GM08714 (cell line): ENCODE data around the gene MT1F.

Experiments used
- H3K4me3 ChIP-seq: fragments of 200-500 bp; sonication (Bioruptor generic); 2 replicates; pipeline ENCODE4 v1.5.1; 2014; ENCODE audit warnings: mild to moderate bottlenecking, low read length, inconsistent platforms
- ZNF274 ChIP-seq: IDR thresholded peaks from 2 replicates; pipeline ENCODE4 v1.6.1; 2012; ENCODE audit warnings: mild to moderate bottlenecking, low read depth, low read length

Gene MT1F

GRCh38 chr16:56701534-56701933, 43.8 kb downstream of the MT1F start:
- TF ChIP-seq ZNF274 = no peak
- no peak overlapping the region for H3K4me3 ChIP-seq

DNA sequence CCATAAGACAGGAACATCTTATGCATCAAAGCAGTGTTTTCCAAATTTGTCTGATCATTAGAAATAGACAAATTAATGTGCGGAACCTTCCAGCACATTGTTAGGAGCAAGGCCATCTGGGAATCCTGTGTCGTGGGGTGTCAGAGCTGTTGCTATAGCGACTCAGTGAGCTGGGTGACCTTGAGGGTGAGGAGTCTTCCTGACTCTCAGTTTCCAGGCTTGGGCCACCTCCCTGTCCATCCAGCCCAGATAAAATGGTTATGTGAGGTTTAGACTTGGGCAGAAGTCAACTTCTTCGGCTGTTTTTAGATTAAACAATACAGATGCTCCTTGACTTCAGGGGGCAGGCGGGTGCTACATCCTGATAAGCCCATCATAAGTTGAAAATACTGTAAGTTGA, 45.1 kb downstream of the MT1F start:
- no peak overlapping the region for H3K4me3 ChIP-seq
- no peak for TF ChIP-seq ZNF274
